A549 (cell line): ENCODE results near the gene NFIA.

ENCODE experiments used
- CEBPB ChIP-seq, 2 experiments: fragments of >200 bp in 1 of 2; sonication (Bioruptor Twin) in 1 of 2; formaldehyde crosslinking in 1 of 2; IDR thresholded peaks; 2 replicates each; pipeline ENCODE4 v1.6.1; 2012 to 2016
- EP300 ChIP-seq, 2 experiments: fragments of >200 bp; sonication (Bioruptor Twin); formaldehyde crosslinking; IDR thresholded peaks; 2 replicates in 1 of 2; 3 replicates in 1 of 2; pipeline ENCODE4 v1.6.1; 2016 to 2017
- HOXA7 ChIP-seq: fragments of 250-450 bp; sonication (Bioruptor Pico); IDR thresholded peaks from 2 replicates; pipeline ENCODE4 v1.5.0; 2020; ENCODE audit warnings: mild to moderate bottlenecking, moderate library complexity
- NFE2L2 ChIP-seq: fragments of 150-350 bp; conservative IDR thresholded peaks from 2 replicates; pipeline ENCODE4 v1.6.1; 2014; ENCODE audit warnings: low read length
- NR3C1 ChIP-seq: fragments of >200 bp; sonication (Bioruptor Twin); formaldehyde crosslinking; IDR thresholded peaks from 3 replicates; pipeline ENCODE4 v1.6.1; 2017
- POLR2A ChIP-seq: IDR thresholded peaks from 2 replicates; pipeline ENCODE4 v1.6.1; 2012; ENCODE audit warnings: mild to moderate bottlenecking, low read length
- POLR2AphosphoS2 ChIP-seq: conservative IDR thresholded peaks from 2 replicates; pipeline ENCODE4 v1.6.1; 2012; ENCODE audit warnings: low read length, improper control_type of control experiment, inconsistent platforms
- RFX5 ChIP-seq: fragments of 450-650 bp; IDR thresholded peaks from 2 replicates; pipeline ENCODE4 v1.7.1; 2014; ENCODE audit warnings: antibody characterized with exemption, mild to moderate bottlenecking, moderate library complexity
- USF2 ChIP-seq: fragments of 450-650 bp; IDR thresholded peaks from 2 replicates; pipeline ENCODE4 v1.6.1; 2014; ENCODE audit warnings: antibody characterized with exemption
- TF ChIP-seq, protein P1 (sequence below): fragments of >200 bp; sonication (Bioruptor Twin); formaldehyde crosslinking; IDR thresholded peaks from 3 replicates; pipeline ENCODE4 v1.5.1; 2016

- TF ChIP-seq RFX5 (no peak), NR3C1 (no peak), NFE2L2 (no peak), HOXA7 (CRISPR knock-in tag) (no peak), POLR2A (no peak), POLR2AphosphoS2 (no peak), USF2 (no peak), CEBPB (IDR thresholded peaks at IDR 0.05) (no peak), EP300 (IDR thresholded peaks at IDR 0.05) (no peak)
- TF ChIP-seq, protein P1, sequence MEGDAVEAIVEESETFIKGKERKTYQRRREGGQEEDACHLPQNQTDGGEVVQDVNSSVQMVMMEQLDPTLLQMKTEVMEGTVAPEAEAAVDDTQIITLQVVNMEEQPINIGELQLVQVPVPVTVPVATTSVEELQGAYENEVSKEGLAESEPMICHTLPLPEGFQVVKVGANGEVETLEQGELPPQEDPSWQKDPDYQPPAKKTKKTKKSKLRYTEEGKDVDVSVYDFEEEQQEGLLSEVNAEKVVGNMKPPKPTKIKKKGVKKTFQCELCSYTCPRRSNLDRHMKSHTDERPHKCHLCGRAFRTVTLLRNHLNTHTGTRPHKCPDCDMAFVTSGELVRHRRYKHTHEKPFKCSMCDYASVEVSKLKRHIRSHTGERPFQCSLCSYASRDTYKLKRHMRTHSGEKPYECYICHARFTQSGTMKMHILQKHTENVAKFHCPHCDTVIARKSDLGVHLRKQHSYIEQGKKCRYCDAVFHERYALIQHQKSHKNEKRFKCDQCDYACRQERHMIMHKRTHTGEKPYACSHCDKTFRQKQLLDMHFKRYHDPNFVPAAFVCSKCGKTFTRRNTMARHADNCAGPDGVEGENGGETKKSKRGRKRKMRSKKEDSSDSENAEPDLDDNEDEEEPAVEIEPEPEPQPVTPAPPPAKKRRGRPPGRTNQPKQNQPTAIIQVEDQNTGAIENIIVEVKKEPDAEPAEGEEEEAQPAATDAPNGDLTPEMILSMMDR = no peak
These were observed 304.4 kb downstream of the NFIA start for GRCh38 chr1:61386770-61387169.
